Heart right ventricle (tissue), 16 donors: Measurements from ENCODE around the gene TSACC. TPM values are rescaled to one million over a fixed set of nuclear protein-coding genes. Genes with fewer than 3 reads are reported as not detected.
"Not testable (repeated sequence)": the region's sequence is repeated elsewhere in the genome, so short reads cannot be mapped to it uniquely, and the experiment has no call there.

Experiments used
- ATAC-seq, 8 donors: fragments of 200-7000 bp; cut with Tn5 transposase; one replicate each; pipeline ENCODE4 v1.9.1; 2020; ENCODE audit warnings: mild to moderate bottlenecking in 8 of 8, moderate library complexity in 8 of 8, moderate number of reproducible peaks in 1 of 8
- DNase-seq, 2 donors: peaks; one replicate each; pipeline ENCODE4 v3.0.0-alpha.2; 2020
- H3K27ac ChIP-seq, 10 donors: fragments of 200-600 bp; sonication (generic) in 2 of 10; one replicate each; pipeline versions ENCODE4 v1.5.0 to v1.8.0; 2020 to 2022; ENCODE audit warnings: mild to moderate bottlenecking in 3 of 10
- H3K27me3 ChIP-seq, 7 donors: fragments of 200-600 bp; one replicate each; pipeline ENCODE4 v1.8.0; 2021 to 2022; ENCODE audit warnings: mild to moderate bottlenecking in 2 of 7
- H3K36me3 ChIP-seq, 9 donors: fragments of 200-600 bp; sonication (generic) in 1 of 9; one replicate each; pipeline versions ENCODE4 v1.5.0 to v1.8.0; 2020 to 2022; ENCODE audit warnings: mild to moderate bottlenecking in 2 of 9
- H3K4me1 ChIP-seq, 9 donors: fragments of 200-600 bp; sonication (generic) in 1 of 9; one replicate each; pipeline versions ENCODE4 v1.5.0 to v1.8.0; 2020 to 2022; ENCODE audit warnings: mild to moderate bottlenecking in 4 of 9
- H3K4me3 ChIP-seq, 10 donors: fragments of 200-600 bp; sonication (generic) in 2 of 10; one replicate each; pipeline versions ENCODE4 v1.5.0 to v1.8.0; 2020 to 2022; ENCODE audit warnings: mild to moderate bottlenecking in 7 of 10, moderate library complexity in 2 of 10
- H3K9me3 ChIP-seq, 11 donors: fragments of 200-600 bp in 10 of 11; sonication (generic) in 2 of 11; one replicate each; pipeline versions ENCODE4 v1.5.0 to v1.8.0; 2013 to 2022; ENCODE audit warnings: mild to moderate bottlenecking in 2 of 11, control low read depth in 1 of 11, moderate library complexity in 1 of 11
- WGBS, 2 donors: extraction: QIAGEN DNeasy Blood & Tissue Kit; methylation state at CpG; one replicate each; pipeline ENCODE4 v1.1.7; 2013; ENCODE audit warnings: inconsistent platforms in 1 of 2; 5-methylcytosine and 5-hydroxymethylcytosine counted together
- intact Hi-C, 10 donors: fragments of 100-400 bp; cut with DNase I; formaldehyde crosslinking; loops; one replicate each; pipeline versions ENCODE4 v1.11.1 to v1.14.2; 2022
- polyA plus RNA-seq, 2 donors: library from polyadenylated mRNA; stranded (reverse); fragments of 200-250 nt; gene quantifications; one replicate each; pipeline ENCODE4 v1.2.3, GENCODE V29; 2013
- total RNA-seq, 10 donors: library from RNA; stranded (reverse); fragmentation: NEBNext Ultra II Directional in 3 of 10; extraction: Animal tissue kit (Norgen Biotek cat#: 25700) in 3 of 10; gene quantifications; one replicate each; pipeline versions ENCODE4 v1.2.1 to v1.2.4, GENCODE V29; 2021 to 2023
- TF ChIP-seq, protein P1 (sequence below), 9 donors: fragments of 200-600 bp; sonication (generic) in 2 of 9; IDR thresholded peaks; one replicate each; pipeline versions ENCODE4 v1.5.0 to v1.8.0; 2021 to 2022; ENCODE audit warnings: antibody characterized with exemption in 9 of 9, mild to moderate bottlenecking in 5 of 9, moderate library complexity in 1 of 9
- donor health status: Arrhythmogenic right ventricular cardiomyopathy.
- donor health status: ischemic (EF 13 %, LVEDD 7.1; RV severe dilation, severe dysfunction).
- donor health status: healthy with polysubstance abuse.
- donor health status: DM: no; HTN: yes; CAD: no.
- donor health status: DM: no; HTN: no; CAD: no.
- donor health status: ischemic (EF 25% LVEDD 6.9; RV normal size, moderate dysfunction).
- donor health status: ischemic (EF 25% LVEDD 5.7; RV mildly dilated, moderate dysfunction).
- donor health status: healthy.
- donor health status: DM: yes; HTN: yes; CAD: no.
- donor health status: Ischemic cardiomyopathy.
- donor health status: ischemic (EF 35%, LVEDD 5.7; RV mildly dilated, moderate dysfunction).
- donor health status: nonischemic (EF 11% LVEDD 7.7; RV severe dilation, severe dysfunction).
- donor health status: DM: yes; HTN: yes; CAD: no.
- donor health status: PGD.
- donor health status: ischemic (EF 29% LVEDD 5.4; RV normal size, mild dysfunction).
- donor health status: nonischemic (EF 23%, LVEDD 6.1; RV moderate dilation, normal function).

TSACC gene
- total and polyA plus RNA-seq, 12 donors = 0.64 to 0.79 (median 0.66) TPM; not detected in 9

DNA sequence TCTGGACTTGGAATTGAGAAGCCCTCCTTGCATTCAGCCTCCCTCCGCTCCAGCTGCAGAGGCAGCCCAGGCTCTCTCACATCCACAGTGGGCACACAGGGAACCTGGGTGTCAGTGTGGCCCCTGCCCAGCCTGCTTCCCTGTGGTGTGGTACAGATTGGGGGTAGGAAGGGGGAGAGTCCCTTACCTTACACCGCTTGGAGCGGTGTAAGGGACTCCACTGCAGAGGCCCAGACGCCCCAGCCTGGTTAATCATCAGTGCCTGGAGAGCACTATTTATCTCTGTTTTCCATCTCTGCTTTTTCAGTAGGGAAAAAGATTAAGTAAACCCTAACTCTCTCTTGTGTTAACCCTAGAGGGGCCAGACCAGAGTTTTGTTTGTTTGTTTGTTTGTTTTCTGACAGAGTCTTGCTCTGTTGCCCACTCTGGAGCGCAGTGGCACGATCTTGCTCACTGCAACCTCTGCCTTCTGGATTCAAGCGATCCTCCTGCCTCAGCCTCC lies 29.9 kb downstream of the TSACC start:
- Histone ChIP-seq H3K4me3 (no peak overlapping the region), H3K9me3 (no peaks in the 10 kb centered on the region), H3K27ac (no peak overlapping the region), H3K36me3 (no peaks in the 10 kb centered on the region), H3K4me1 (peaks cover 0 to 18% (median 7%) of the 10 kb centered on the region in 9 donors), H3K27me3 (peaks cover 0 to 49% (median 38%) of the 10 kb centered on the region in 7 donors)
- ATAC-seq (no peak), DNase-seq (no peak)
- 90 to 92% methylated on average over 7 of the region's 7 CpGs for WGBS, 2 donors
- TF ChIP-seq, protein P1, sequence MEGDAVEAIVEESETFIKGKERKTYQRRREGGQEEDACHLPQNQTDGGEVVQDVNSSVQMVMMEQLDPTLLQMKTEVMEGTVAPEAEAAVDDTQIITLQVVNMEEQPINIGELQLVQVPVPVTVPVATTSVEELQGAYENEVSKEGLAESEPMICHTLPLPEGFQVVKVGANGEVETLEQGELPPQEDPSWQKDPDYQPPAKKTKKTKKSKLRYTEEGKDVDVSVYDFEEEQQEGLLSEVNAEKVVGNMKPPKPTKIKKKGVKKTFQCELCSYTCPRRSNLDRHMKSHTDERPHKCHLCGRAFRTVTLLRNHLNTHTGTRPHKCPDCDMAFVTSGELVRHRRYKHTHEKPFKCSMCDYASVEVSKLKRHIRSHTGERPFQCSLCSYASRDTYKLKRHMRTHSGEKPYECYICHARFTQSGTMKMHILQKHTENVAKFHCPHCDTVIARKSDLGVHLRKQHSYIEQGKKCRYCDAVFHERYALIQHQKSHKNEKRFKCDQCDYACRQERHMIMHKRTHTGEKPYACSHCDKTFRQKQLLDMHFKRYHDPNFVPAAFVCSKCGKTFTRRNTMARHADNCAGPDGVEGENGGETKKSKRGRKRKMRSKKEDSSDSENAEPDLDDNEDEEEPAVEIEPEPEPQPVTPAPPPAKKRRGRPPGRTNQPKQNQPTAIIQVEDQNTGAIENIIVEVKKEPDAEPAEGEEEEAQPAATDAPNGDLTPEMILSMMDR (IDR thresholded peaks at IDR 0.05) = no peak
- intact Hi-C loops = no loop called here

DNA sequence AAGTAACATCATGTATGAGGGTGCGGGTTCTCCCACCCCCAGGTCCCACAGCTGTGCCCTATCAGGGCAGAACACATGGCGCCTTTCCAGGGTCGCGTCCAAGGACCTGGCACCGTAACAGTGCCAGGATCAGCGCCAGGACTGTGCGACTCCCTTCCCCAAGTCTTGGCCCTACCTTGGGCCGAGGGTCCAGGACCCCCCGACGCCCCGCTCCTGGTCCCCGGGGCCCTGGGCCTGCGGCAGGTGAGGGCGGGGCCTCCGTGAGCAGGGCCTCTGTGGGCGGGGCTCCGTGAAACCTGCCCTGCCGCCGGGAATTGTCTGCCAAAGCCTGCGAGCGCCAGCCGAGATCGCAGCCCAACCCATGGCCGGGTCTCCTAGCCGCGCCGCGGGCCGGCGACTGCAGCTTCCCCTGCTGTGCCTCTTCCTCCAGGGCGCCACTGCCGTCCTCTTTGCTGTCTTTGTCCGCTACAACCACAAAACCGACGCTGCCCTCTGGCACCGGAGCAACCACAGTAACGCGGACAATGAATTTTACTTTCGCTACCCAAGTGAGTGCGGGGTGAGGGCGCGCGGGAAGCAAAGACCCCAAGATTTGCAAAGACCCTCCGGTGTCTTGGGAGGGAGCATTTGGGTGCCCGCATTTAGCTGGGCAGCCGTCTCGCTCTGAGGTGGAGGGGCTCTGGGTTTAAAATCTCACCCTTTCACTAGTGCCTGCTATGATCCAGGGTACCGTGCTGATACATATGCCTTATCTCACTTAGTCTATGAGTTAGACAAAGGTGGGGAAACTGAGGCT lies 30.8 kb downstream of the TSACC start, which contains the start of gene RHBG:
Gene RHBG (plus strand): TSS at position 323 of the 796 bp plus-strand sequence. CDS start 39 bp downstream, at position 362.
- DNase-seq = peak in 1 of 2 donors; percentile 45
- intact Hi-C loops = no loop called here
- ATAC-seq = peak in 7 of 8 donors; percentile 38 to 69 (median 54)
- 8 to 11% methylated on average over 48 of the region's 48 CpGs for WGBS, 2 donors
- TF ChIP-seq, protein P1 (IDR thresholded peaks at IDR 0.05) = no peak
- Histone ChIP-seq H3K27me3 (peaks cover 0 to 49% (median 32%) of the 10 kb centered on the region in 7 donors), H3K4me3 (peak within 1 kb of the TSS in 9 of 10 donors; percentile 17 to 49 (median 43)), H3K9me3 (no peaks in the 10 kb centered on the region), H3K4me1 (peaks cover 0 to 18% (median 8%) of the 10 kb centered on the region in 9 donors), H3K27ac (no peak within 1 kb of the TSS), H3K36me3 (no peaks in the 10 kb centered on the region)

- H3K36me3 ChIP-seq, DNase-seq, H3K9me3 ChIP-seq, intact Hi-C loops, H3K27ac ChIP-seq, ATAC-seq: not testable (repeated sequence)
- peaks cover 0 to 18% (median 8%) of the 10 kb centered on the region in 9 donors for H3K4me1 ChIP-seq
- peak overlapping the region in 1 of 10 donors; percentile 43 for H3K4me3 ChIP-seq
- peaks cover 0 to 44% (median 35%) of the 10 kb centered on the region in 7 donors for H3K27me3 ChIP-seq
- 92 to 96% methylated on average over 10 of the region's 10 CpGs for WGBS, 2 donors
Measured at GRCh38 chr1:156369685-156370286, 31.5 kb downstream of the TSACC start.

GRCh38 chr1:156371553-156372264 lies 33.4 kb downstream of the TSACC start:
- H3K27me3 ChIP-seq = peaks cover 0 to 36% (median 32%) of the 10 kb centered on the region in 7 donors
- no peak overlapping the region for H3K27ac ChIP-seq
- 52 to 62% methylated on average over 7 of the region's 7 CpGs for whole genome bisulfite sequencing, 2 donors
- ATAC-seq (no peak), DNase-seq (peak in 1 of 2 donors; percentile 43)
- H3K36me3 ChIP-seq = no peaks in the 10 kb centered on the region
- intact Hi-C loops = no loop called here
- H3K4me3 ChIP-seq = no peak overlapping the region
- no peaks in the 10 kb centered on the region for H3K9me3 ChIP-seq
- peaks cover 0 to 22% (median 8%) of the 10 kb centered on the region in 9 donors for H3K4me1 ChIP-seq
- TF ChIP-seq, protein P1 (IDR thresholded peaks at IDR 0.05) = no peak
